ENCODE data around the gene PLAAT2.

Gene PLAAT2

DNA sequence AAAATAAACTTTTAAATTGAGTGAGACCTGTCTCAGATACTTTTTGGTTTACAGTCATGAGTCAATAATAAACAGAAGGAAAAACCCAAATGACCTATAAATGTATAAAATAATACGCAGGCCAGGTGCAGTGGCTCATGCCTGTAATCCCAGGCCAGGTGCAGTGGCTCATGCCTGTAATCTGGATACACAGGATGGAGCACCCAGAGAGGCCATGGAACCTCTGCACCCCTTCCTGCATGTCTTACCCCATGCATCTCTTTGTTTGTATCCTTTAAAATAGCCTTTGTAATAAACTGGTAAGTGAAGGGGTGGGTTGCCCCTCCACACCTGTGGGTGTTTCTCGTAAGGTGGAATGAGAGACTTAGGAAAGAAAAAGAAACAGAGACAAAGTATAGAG, 35.5 kb downstream of the PLAAT2 start:
- ATAC-seq: no peak

DNA sequence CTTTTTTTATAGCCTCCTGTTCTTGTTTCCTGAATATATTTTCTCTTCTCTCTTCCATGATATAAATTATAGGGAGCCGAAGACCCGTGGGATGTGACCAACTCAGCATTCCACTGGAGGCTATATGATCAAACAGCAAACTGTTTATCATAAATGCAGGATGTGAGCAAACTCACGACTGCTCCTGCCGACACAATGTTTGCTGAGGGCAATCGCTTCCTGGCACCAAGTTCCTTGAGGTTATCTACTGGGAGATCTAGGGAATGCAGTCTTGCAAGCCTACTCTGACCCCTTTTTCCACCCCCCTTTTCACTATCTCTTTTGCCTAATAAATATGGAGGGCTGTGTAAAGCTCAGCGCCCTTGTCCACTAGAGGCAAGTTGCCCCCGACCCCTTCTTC, 40.0 kb downstream of the PLAAT2 start:
- no peak for ATAC-seq
- TF ChIP-seq BACH2 (CRISPR knock-in tag; IDR thresholded peaks at IDR 0.05; ENCODE audit: borderline replicate concordance) (no peak), ZNF70 (CRISPR knock-in tag; IDR thresholded peaks at IDR 0.05) (no peak), TOX (CRISPR knock-in tag; IDR thresholded peaks at IDR 0.05; ENCODE audit: borderline replicate concordance) (no peak), SNAI2 (CRISPR knock-in tag; IDR thresholded peaks at IDR 0.05) (no peak), ZFP3 (CRISPR knock-in tag; IDR thresholded peaks at IDR 0.05) (no peak), RARB (CRISPR knock-in tag; IDR thresholded peaks at IDR 0.05) (no peak)
- TF ChIP-seq, protein P1, sequence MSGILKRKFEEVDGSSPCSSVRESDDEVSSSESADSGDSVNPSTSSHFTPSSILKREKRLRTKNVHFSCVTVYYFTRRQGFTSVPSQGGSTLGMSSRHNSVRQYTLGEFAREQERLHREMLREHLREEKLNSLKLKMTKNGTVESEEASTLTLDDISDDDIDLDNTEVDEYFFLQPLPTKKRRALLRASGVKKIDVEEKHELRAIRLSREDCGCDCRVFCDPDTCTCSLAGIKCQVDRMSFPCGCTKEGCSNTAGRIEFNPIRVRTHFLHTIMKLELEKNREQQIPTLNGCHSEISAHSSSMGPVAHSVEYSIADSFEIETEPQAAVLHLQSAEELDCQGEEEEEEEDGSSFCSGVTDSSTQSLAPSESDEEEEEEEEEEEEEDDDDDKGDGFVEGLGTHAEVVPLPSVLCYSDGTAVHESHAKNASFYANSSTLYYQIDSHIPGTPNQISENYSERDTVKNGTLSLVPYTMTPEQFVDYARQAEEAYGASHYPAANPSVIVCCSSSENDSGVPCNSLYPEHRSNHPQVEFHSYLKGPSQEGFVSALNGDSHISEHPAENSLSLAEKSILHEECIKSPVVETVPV (CRISPR knock-in tag; IDR thresholded peaks at IDR 0.05): no peak

More for the DNA sequence above, 35.5 kb downstream of the PLAAT2 start:
- TF ChIP-seq BACH2 (CRISPR knock-in tag; IDR thresholded peaks at IDR 0.05; ENCODE audit: borderline replicate concordance) (no peak), PPARA (CRISPR knock-in tag; IDR thresholded peaks at IDR 0.05; ENCODE audit: borderline replicate concordance) (no peak), ZFP3 (CRISPR knock-in tag; IDR thresholded peaks at IDR 0.05) (no peak)

DNA sequence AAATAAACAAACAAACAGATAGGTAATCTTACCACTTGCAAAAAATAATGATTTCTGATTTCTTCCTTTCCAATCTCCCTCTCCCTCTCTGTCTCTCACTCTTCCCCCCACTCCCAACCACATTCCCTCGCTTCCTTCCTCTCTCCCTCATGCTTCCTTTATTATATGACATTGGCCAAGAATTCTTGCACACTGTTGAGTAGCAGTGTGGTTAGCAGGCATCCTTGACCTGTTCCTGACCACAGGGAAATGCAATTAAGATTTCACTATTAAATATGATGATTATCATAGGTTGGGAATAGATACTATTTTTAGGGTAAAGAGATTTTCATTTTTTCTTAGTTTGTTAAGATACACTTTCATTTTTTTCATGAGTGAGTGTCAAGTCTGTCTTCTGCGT, 41.3 kb downstream of the PLAAT2 start:
- ATAC-seq: no peak
- TF ChIP-seq, protein P2, sequence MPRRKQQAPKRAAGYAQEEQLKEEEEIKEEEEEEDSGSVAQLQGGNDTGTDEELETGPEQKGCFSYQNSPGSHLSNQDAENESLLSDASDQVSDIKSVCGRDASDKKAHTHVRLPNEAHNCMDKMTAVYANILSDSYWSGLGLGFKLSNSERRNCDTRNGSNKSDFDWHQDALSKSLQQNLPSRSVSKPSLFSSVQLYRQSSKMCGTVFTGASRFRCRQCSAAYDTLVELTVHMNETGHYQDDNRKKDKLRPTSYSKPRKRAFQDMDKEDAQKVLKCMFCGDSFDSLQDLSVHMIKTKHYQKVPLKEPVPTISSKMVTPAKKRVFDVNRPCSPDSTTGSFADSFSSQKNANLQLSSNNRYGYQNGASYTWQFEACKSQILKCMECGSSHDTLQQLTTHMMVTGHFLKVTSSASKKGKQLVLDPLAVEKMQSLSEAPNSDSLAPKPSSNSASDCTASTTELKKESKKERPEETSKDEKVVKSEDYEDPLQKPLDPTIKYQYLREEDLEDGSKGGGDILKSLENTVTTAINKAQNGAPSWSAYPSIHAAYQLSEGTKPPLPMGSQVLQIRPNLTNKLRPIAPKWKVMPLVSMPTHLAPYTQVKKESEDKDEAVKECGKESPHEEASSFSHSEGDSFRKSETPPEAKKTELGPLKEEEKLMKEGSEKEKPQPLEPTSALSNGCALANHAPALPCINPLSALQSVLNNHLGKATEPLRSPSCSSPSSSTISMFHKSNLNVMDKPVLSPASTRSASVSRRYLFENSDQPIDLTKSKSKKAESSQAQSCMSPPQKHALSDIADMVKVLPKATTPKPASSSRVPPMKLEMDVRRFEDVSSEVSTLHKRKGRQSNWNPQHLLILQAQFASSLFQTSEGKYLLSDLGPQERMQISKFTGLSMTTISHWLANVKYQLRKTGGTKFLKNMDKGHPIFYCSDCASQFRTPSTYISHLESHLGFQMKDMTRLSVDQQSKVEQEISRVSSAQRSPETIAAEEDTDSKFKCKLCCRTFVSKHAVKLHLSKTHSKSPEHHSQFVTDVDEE (CRISPR knock-in tag; IDR thresholded peaks at IDR 0.05): no peak
- no peak for TF ChIP-seq OSR1 (CRISPR knock-in tag; IDR thresholded peaks at IDR 0.05)
- TF ChIP-seq, protein P3, sequence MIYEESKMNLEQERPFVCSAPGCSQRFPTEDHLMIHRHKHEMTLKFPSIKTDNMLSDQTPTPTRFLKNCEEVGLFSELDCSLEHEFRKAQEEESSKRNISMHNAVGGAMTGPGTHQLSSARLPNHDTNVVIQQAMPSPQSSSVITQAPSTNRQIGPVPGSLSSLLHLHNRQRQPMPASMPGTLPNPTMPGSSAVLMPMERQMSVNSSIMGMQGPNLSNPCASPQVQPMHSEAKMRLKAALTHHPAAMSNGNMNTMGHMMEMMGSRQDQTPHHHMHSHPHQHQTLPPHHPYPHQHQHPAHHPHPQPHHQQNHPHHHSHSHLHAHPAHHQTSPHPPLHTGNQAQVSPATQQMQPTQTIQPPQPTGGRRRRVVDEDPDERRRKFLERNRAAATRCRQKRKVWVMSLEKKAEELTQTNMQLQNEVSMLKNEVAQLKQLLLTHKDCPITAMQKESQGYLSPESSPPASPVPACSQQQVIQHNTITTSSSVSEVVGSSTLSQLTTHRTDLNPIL (CRISPR knock-in tag; IDR thresholded peaks at IDR 0.05; ENCODE audit: low read depth): no peak
- TF ChIP-seq ISL1 (CRISPR knock-in tag; IDR thresholded peaks at IDR 0.05): no peak
- no peak for TF ChIP-seq CSDC2 (CRISPR knock-in tag; IDR thresholded peaks at IDR 0.05)
- no peak for TF ChIP-seq ZFP30 (CRISPR knock-in tag; IDR thresholded peaks at IDR 0.05)
- TF ChIP-seq RARB (CRISPR knock-in tag; IDR thresholded peaks at IDR 0.05): no peak
- TF ChIP-seq SNAI2 (CRISPR knock-in tag; IDR thresholded peaks at IDR 0.05): no peak

DNA sequence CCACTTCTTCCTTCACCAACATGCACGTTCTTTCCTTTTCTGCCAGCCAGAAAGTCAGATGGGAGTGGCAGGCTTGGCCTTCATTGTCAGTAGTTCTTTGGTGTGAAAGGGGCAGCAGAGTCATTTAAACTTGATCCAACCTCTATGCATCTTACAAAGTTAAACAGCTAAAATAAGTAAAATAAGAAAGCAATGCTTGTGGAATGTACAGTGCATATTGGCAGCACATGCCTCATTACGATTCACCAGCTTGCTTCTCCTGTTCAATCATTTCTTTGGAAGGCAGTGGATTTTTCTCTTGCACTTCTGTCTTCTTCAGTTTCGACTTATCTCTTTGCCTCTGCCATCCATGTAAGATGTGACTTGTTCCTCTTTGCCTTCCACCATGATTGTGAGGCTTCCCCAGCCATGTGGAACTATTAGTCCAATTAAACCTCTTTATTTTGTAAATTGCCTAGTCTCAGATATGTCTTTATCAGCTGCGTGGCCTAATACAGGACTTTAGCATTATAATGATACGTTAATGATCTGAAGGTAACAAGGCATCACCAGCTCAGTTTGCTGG, 42.5 kb downstream of the PLAAT2 start:
- ATAC-seq: no peak
- no peak for TF ChIP-seq CSDC2 (CRISPR knock-in tag; IDR thresholded peaks at IDR 0.05)
- TF ChIP-seq TOX (CRISPR knock-in tag; IDR thresholded peaks at IDR 0.05; ENCODE audit: borderline replicate concordance): no peak
- no peak for TF ChIP-seq OSR1 (CRISPR knock-in tag; IDR thresholded peaks at IDR 0.05)
- no peak for TF ChIP-seq ZNF70 (CRISPR knock-in tag; IDR thresholded peaks at IDR 0.05)
- no peak for TF ChIP-seq ARNTL (CRISPR knock-in tag; IDR thresholded peaks at IDR 0.05; ENCODE audit: borderline replicate concordance, low read depth)
- TF ChIP-seq, protein P2 (CRISPR knock-in tag; IDR thresholded peaks at IDR 0.05): no peak
- TF ChIP-seq, protein P3 (CRISPR knock-in tag; IDR thresholded peaks at IDR 0.05; ENCODE audit: low read depth): no peak
- no peak for TF ChIP-seq PPARA (CRISPR knock-in tag; IDR thresholded peaks at IDR 0.05; ENCODE audit: borderline replicate concordance)
- TF ChIP-seq ZFP30 (CRISPR knock-in tag; IDR thresholded peaks at IDR 0.05): no peak
- TF ChIP-seq ESRRG (CRISPR knock-in tag; IDR thresholded peaks at IDR 0.05): no peak
- no peak for TF ChIP-seq ZNF8 (CRISPR knock-in tag; IDR thresholded peaks at IDR 0.05)
- TF ChIP-seq, protein P4, sequence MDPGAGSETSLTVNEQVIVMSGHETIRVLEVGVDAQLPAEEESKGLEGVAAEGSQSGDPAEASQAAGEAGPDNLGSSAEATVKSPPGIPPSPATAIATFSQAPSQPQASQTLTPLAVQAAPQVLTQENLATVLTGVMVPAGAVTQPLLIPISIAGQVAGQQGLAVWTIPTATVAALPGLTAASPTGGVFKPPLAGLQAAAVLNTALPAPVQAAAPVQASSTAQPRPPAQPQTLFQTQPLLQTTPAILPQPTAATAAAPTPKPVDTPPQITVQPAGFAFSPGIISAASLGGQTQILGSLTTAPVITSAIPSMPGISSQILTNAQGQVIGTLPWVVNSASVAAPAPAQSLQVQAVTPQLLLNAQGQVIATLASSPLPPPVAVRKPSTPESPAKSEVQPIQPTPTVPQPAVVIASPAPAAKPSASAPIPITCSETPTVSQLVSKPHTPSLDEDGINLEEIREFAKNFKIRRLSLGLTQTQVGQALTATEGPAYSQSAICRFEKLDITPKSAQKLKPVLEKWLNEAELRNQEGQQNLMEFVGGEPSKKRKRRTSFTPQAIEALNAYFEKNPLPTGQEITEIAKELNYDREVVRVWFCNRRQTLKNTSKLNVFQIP (CRISPR knock-in tag; IDR thresholded peaks at IDR 0.05; ENCODE audit: borderline replicate concordance, low read depth): no peak
- no peak for TF ChIP-seq GLIS3 (CRISPR knock-in tag; IDR thresholded peaks at IDR 0.05)
- TF ChIP-seq RARB (CRISPR knock-in tag; IDR thresholded peaks at IDR 0.05): no peak
- TF ChIP-seq ZNF565 (CRISPR knock-in tag; conservative IDR thresholded peaks at IDR 0.05; ENCODE audit: low read depth): no peak
- no peak for TF ChIP-seq ZC3H10 (CRISPR knock-in tag; IDR thresholded peaks at IDR 0.05)
- TF ChIP-seq SNAI2 (CRISPR knock-in tag; IDR thresholded peaks at IDR 0.05): no peak
- no peak for TF ChIP-seq ZFP3 (CRISPR knock-in tag; IDR thresholded peaks at IDR 0.05)
- TF ChIP-seq ISL1 (CRISPR knock-in tag; IDR thresholded peaks at IDR 0.05): no peak
